HCT116 (cell line): Measurements from ENCODE around the gene TMEM123. TPM values are rescaled to one million over a fixed set of nuclear protein-coding genes. Genes with fewer than 3 reads are reported as not detected.

Experiments used
- ATAC-seq: fragments of 200-7000 bp; cut with Tn5 transposase; 2 replicates; pipeline ENCODE4 v1.9.1; 2020; ENCODE audit warnings: mild to moderate bottlenecking, moderate library complexity
- BruUV-seq: library from RNA; stranded (reverse); fragments of 400-500 nt; replicated peaks from 2 replicates; lab custom pipeline; 2021; lab: Mats Ljungman, UMichigan
- CTCF ChIA-PET: fragments of 300-600 bp; sonication (Branson Sonifier 250); formaldehyde crosslinking; loops from one replicate; lab custom pipeline; 2021; ENCODE audit warnings: antibody characterized with exemption; lab: Charles Lee
- POLR2A ChIA-PET: fragments of 300-600, 350-600 bp; sonication (Branson Sonifier 250); formaldehyde crosslinking; loops from one replicate; lab custom pipeline; 2021; ENCODE audit warnings: antibody characterized with exemption; lab: Charles Lee
- RAD21 ChIA-PET, 2 experiments: fragments of 300-600 bp; sonication (Branson Sonifier 250); formaldehyde crosslinking; loops; one replicate each; lab custom pipeline; 2023; ENCODE audit warnings: low total read pairs in 2 of 2; ENCODE audit not compliant: uncharacterized antibody in 2 of 2, unreplicated experiment in 2 of 2, low non-redundant PET in 1 of 2; lab: Charles Lee
- DNase-seq: peaks from one replicate; pipeline ENCODE4 v3.0.0-alpha.2; 2010; ENCODE audit warnings: low read depth, low spot score
- H2AFZ ChIP-seq: fragments of 200-600 bp; shearing (Covaris generic), sonication (generic); 2 replicates; pipeline ENCODE4 v1.6.1; 2017; ENCODE audit warnings: low read depth, mixed run types, mixed read lengths, antibody characterized with exemption, low read length; ENCODE audit not compliant: poor library complexity, severe bottlenecking
- H3K27ac ChIP-seq: 2 replicates; pipeline ENCODE4 v1.5.1; 2012; ENCODE audit warnings: low read depth, low read length
- H3K27me3 ChIP-seq: fragments of 200-600 bp; sonication (generic); 2 replicates; pipeline ENCODE4 v1.6.1; 2016; ENCODE audit warnings: mixed run types, low read length, mixed read lengths; ENCODE audit not compliant: insufficient read depth
- H3K36me3 ChIP-seq, 2 experiments: fragments of 200-500 bp in 1 of 2; fragments of 200-600 bp in 1 of 2; sonication (Bioruptor generic) in 1 of 2; sonication (generic) in 1 of 2; 2 replicates each; pipeline versions ENCODE4 v1.5.1 to v1.6.1; 2014 to 2016; ENCODE audit warnings: low read length in 2 of 2, inconsistent platforms in 1 of 2, mixed read lengths in 1 of 2, mixed run types in 1 of 2; ENCODE audit not compliant: insufficient read depth in 2 of 2, control insufficient read depth in 1 of 2
- H3K4me1 ChIP-seq, 2 experiments: fragments of 200-600 bp in 1 of 2; sonication (generic) in 1 of 2; 2 replicates each; pipeline versions ENCODE4 v1.5.1 to v1.6.1; 2012 to 2017; ENCODE audit warnings: low read length in 2 of 2, inconsistent platforms in 1 of 2, mild to moderate bottlenecking in 1 of 2, mixed read lengths in 1 of 2, mixed run types in 1 of 2, moderate library complexity in 1 of 2; ENCODE audit not compliant: insufficient read depth in 2 of 2, control insufficient read depth in 1 of 2
- H3K4me2 ChIP-seq: fragments of 200-600 bp; sonication (generic); 2 replicates; pipeline ENCODE4 v1.6.1; 2017; ENCODE audit warnings: mixed run types, low read length, mixed read lengths
- H3K4me3 ChIP-seq, 2 experiments: fragments of 200-600 bp in 1 of 2; sonication (generic) in 1 of 2; replicated peaks in 1 of 2; 2 replicates each; pipeline ENCODE4 v1.5.1; 2011 to 2016; ENCODE audit warnings: low read length in 2 of 2, control low read depth in 1 of 2, low read depth in 1 of 2, mild to moderate bottlenecking in 1 of 2, mixed read lengths in 1 of 2, mixed run types in 1 of 2
- H3K79me2 ChIP-seq: fragments of 200-600 bp; sonication (generic); 2 replicates; pipeline ENCODE4 v1.6.1; 2017; ENCODE audit warnings: mild to moderate bottlenecking, mixed run types, low read length, moderate library complexity, mixed read lengths; ENCODE audit not compliant: insufficient read depth
- H3K9ac ChIP-seq: fragments of 200-600 bp; sonication (generic); 2 replicates; pipeline ENCODE4 v1.6.1; 2016; ENCODE audit warnings: low read length, mixed read lengths
- H3K9me2 ChIP-seq: fragments of 200-600 bp; sonication (generic), shearing (Covaris generic); 2 replicates; pipeline ENCODE4 v1.6.1; 2017; ENCODE audit warnings: mixed run types, mild to moderate bottlenecking, moderate library complexity; ENCODE audit not compliant: insufficient read depth
- H3K9me3 ChIP-seq, 2 experiments: fragments of 200-500 bp in 1 of 2; fragments of 200-600 bp in 1 of 2; sonication (Bioruptor generic) in 1 of 2; sonication (generic) in 1 of 2; 2 replicates each; pipeline ENCODE4 v1.6.1; 2014 to 2017; ENCODE audit warnings: low read length in 2 of 2, mixed read lengths in 2 of 2, inconsistent platforms in 1 of 2, low read depth in 1 of 2, mild to moderate bottlenecking in 1 of 2, mixed run types in 1 of 2, moderate library complexity in 1 of 2; ENCODE audit not compliant: control insufficient read depth in 1 of 2, insufficient read depth in 1 of 2
- H4K20me1 ChIP-seq: fragments of 200-600 bp; sonication (generic), shearing (Covaris generic); 2 replicates; pipeline ENCODE4 v1.6.1; 2017; ENCODE audit warnings: mixed run types, mild to moderate bottlenecking, moderate library complexity; ENCODE audit not compliant: insufficient read depth
- CBX3 ChIP-seq: IDR thresholded peaks from 2 replicates; pipeline ENCODE4 v1.6.1; 2012; ENCODE audit warnings: low read depth
- CTCF ChIP-seq, 3 experiments: fragments of 200-600 bp in 1 of 3; sonication (generic) in 1 of 3; IDR thresholded peaks in 2 of 3; conservative IDR thresholded peaks in 1 of 3; 2 replicates each; pipeline ENCODE4 v1.5.1; 2012 to 2017; ENCODE audit warnings: low read depth in 2 of 3, low read length in 2 of 3, antibody characterized with exemption in 1 of 3, borderline replicate concordance in 1 of 3, control low read depth in 1 of 3, mild to moderate bottlenecking in 1 of 3, mixed read lengths in 1 of 3, mixed run types in 1 of 3, moderate library complexity in 1 of 3; ENCODE audit not compliant: insufficient read depth in 1 of 3
- ELF1 ChIP-seq: IDR thresholded peaks from 2 replicates; pipeline ENCODE4 v1.6.1; 2012; ENCODE audit warnings: low read depth, borderline replicate concordance
- JUND ChIP-seq: IDR thresholded peaks from 2 replicates; pipeline ENCODE4 v1.6.1; 2012
- RAD21 ChIP-seq: IDR thresholded peaks from 2 replicates; pipeline ENCODE4 v1.6.1; 2012; ENCODE audit warnings: low read depth, mild to moderate bottlenecking
- REST ChIP-seq: IDR thresholded peaks from 2 replicates; pipeline ENCODE4 v1.6.1; 2012; ENCODE audit warnings: low read depth
- SRF ChIP-seq: IDR thresholded peaks from 2 replicates; pipeline ENCODE4 v1.6.1; 2012; ENCODE audit warnings: low read depth
- YY1 ChIP-seq: IDR thresholded peaks from 2 replicates; pipeline ENCODE4 v1.6.1; 2011; ENCODE audit warnings: low read length, low read depth, moderate library complexity, mild to moderate bottlenecking; ENCODE audit not compliant: insufficient replicate concordance; ENCODE audit errors: extremely low read depth
- ZFX ChIP-seq: fragments of 450-650 bp; IDR thresholded peaks from 2 replicates; pipeline ENCODE4 v1.6.1; 2017
- intact Hi-C: fragments of 100-400 bp; cut with micrococcal nuclease; formaldehyde crosslinking; loops from 2 replicates; pipeline ENCODE4 v1.10.0; 2022
- total RNA-seq: library from RNA; stranded (reverse); gene quantifications from one replicate; pipeline ENCODE4 v1.2.1, GENCODE V29; 2021; ENCODE audit not compliant: unreplicated experiment

TMEM123 gene
- total RNA-seq, 1 experiment from 2014 or later, result 217 TPM

DNA sequence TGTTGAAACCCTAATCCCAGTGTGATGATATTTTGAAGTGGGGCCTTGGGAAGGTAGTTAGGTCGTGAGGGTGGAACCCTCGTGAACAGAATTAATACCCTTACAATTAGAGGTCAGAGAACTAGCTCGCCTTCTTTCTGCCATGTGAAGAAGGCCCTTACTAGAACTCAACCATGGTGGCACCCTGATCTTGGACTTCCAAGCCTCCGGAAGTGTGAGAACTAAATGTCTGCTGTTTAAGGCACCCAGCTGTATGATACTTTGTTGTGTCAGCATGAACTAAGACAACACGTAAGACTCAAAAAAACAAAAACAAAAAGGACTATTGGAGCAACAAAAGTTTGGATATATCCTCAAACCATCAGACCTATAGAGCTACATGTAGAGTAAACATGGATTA lies 52.0 kb downstream of the TMEM123 start:
- intact Hi-C loops, result no loop called here
- Histone ChIP-seq H3K79me2 (peaks cover 42% of the 10 kb centered on the region), H3K9ac (no peak overlapping the region), H3K4me1 (no peaks in the 10 kb centered on the region), H4K20me1 (no peaks in the 10 kb centered on the region), H3K9me3 (no peaks in the 10 kb centered on the region), H3K27me3 (no peaks in the 10 kb centered on the region), H3K4me2 (no peak overlapping the region), H3K36me3 (peaks cover 29 to 30% of the 10 kb centered on the region in 2 experiments; a peak in 3 of 4 replicates), H3K27ac (no peak overlapping the region), H3K4me3 (no peak overlapping the region), H3K9me2 (no peaks in the 10 kb centered on the region), H2AFZ (no peak overlapping the region)
- RAD21 ChIA-PET, result no interaction called here
- no peak for DNase-seq
- TF ChIP-seq SRF (no peak), RAD21 (no peak), JUND (no peak), CBX3 (no peak), ZFX (no peak), YY1 (no peak), ELF1 (no peak), CTCF (IDR thresholded peaks at IDR 0.05 in 2 of 3, conservative IDR thresholded peaks at IDR 0.05 in 1 of 3; ENCODE audit: borderline replicate concordance in 1 of 3, insufficient read depth in 1 of 3, low read depth in 2 of 3, low read length in 2 of 3) (no peak), REST (no peak)
- ATAC-seq, result no peak
- BruUV-seq, result no TSS peak
- CTCF ChIA-PET, result no interaction called here
- POLR2A ChIA-PET, result no interaction called here
